ENCODE results near the gene VIP. TPM values are rescaled to one million over a fixed set of nuclear protein-coding genes. Genes with fewer than 3 reads are reported as not detected.

VIP gene
- polyA plus RNA-seq, 4 donors = 6.2 to 125 TPM; not detected in 2

- 86 to 94% (median 88%) methylated on average over 4 of the region's 4 CpGs for WGBS, 3 donors
- Histone ChIP-seq H3K9me3 (ENCODE audit: control insufficient read depth in 2 of 2, insufficient read depth in 1 of 2, low read depth in 1 of 2, low read length in 1 of 2) (no peaks in the 10 kb centered on the region), H3K4me3 (ENCODE audit: low read depth in 1 of 3, low read length in 3 of 3) (no peak overlapping the region), H3K27ac (ENCODE audit: low read depth in 1 of 3, low read length in 2 of 3) (no peak overlapping the region), H3K4me1 (ENCODE audit: control insufficient read depth in 3 of 3, insufficient read depth in 2 of 3, low read depth in 1 of 3, low read length in 2 of 3) (no peaks in the 10 kb centered on the region), H3K36me3 (ENCODE audit: control insufficient read depth in 3 of 3, insufficient read depth in 2 of 3, low read depth in 1 of 3, low read length in 3 of 3) (no peaks in the 10 kb centered on the region), H3K27me3 (ENCODE audit: control insufficient read depth in 3 of 3, insufficient read depth in 3 of 3, low read length in 3 of 3) (no peaks in the 10 kb centered on the region)
- FAIRE-seq (no peak), DNase-seq (no peak)
Measured at GRCh38 chr6:152721956-152722355, 28.6 kb upstream of the VIP start.

DNA sequence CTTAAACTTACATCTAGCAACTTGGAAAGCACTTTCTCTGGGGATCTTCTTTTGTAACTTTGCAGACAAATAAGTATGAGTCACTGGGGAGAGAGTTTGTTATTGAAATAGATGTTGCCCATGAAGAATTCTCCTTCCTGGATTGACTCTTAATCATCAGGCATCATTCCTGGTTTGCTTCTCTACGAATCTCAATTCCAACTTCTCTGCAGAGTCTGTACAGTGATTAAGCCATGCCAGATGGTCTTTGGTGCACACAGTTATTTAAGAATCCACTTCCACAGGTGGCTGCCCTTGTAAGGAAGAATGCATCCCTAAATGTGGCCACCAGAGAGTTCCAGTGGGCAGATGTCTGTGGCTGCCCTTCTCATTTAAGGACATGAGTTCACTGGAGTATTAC is 27.2 kb upstream of the VIP start:
- WGBS, 3 donors = 68 to 73% (median 72%) methylated on average over 1 of the region's 1 CpG
- no peak overlapping the region for H3K4me3 ChIP-seq (ENCODE audit: low read depth in 1 of 3, low read length in 3 of 3)
- H3K27me3 ChIP-seq (ENCODE audit: control insufficient read depth in 3 of 3, insufficient read depth in 3 of 3, low read length in 3 of 3) = no peaks in the 10 kb centered on the region
- DNase-seq (no peak), FAIRE-seq (no peak)
- H3K9me3 ChIP-seq (ENCODE audit: control insufficient read depth in 2 of 2, insufficient read depth in 1 of 2, low read depth in 1 of 2, low read length in 1 of 2) = no peaks in the 10 kb centered on the region
- H3K27ac ChIP-seq (ENCODE audit: low read depth in 1 of 3, low read length in 2 of 3) = no peak overlapping the region
- H3K4me1 ChIP-seq (ENCODE audit: control insufficient read depth in 3 of 3, insufficient read depth in 2 of 3, low read depth in 1 of 3, low read length in 2 of 3) = no peaks in the 10 kb centered on the region
- no peaks in the 10 kb centered on the region for H3K36me3 ChIP-seq (ENCODE audit: control insufficient read depth in 3 of 3, insufficient read depth in 2 of 3, low read depth in 1 of 3, low read length in 3 of 3)

- Histone ChIP-seq H3K36me3 (ENCODE audit: control insufficient read depth in 3 of 3, insufficient read depth in 2 of 3, low read depth in 1 of 3, low read length in 3 of 3) (no peaks in the 10 kb centered on the region), H3K4me3 (ENCODE audit: low read depth in 1 of 3, low read length in 3 of 3) (no peak overlapping the region), H3K27ac (ENCODE audit: low read depth in 1 of 3, low read length in 2 of 3) (no peak overlapping the region), H3K9me3 (ENCODE audit: control insufficient read depth in 2 of 2, insufficient read depth in 1 of 2, low read depth in 1 of 2, low read length in 1 of 2) (no peaks in the 10 kb centered on the region), H3K27me3 (ENCODE audit: control insufficient read depth in 3 of 3, insufficient read depth in 3 of 3, low read length in 3 of 3) (no peaks in the 10 kb centered on the region), H3K4me1 (ENCODE audit: control insufficient read depth in 3 of 3, insufficient read depth in 2 of 3, low read depth in 1 of 3, low read length in 2 of 3) (no peaks in the 10 kb centered on the region)
- DNase-seq (no peak), FAIRE-seq (no peak)
- 53 to 85% (median 70%) methylated on average over 4 of the region's 4 CpGs for WGBS, 3 donors
Measured at GRCh38 chr6:152726313-152726712, 24.3 kb upstream of the VIP start.

- no peak for DNase-seq
- Histone ChIP-seq H3K27ac (ENCODE audit: low read depth in 1 of 3, low read length in 2 of 3) (no peak overlapping the region), H3K36me3 (ENCODE audit: control insufficient read depth in 3 of 3, insufficient read depth in 2 of 3, low read depth in 1 of 3, low read length in 3 of 3) (no peaks in the 10 kb centered on the region), H3K27me3 (ENCODE audit: control insufficient read depth in 3 of 3, insufficient read depth in 3 of 3, low read length in 3 of 3) (no peaks in the 10 kb centered on the region), H3K9me3 (ENCODE audit: control insufficient read depth in 2 of 2, insufficient read depth in 1 of 2, low read depth in 1 of 2, low read length in 1 of 2) (no peaks in the 10 kb centered on the region), H3K4me1 (ENCODE audit: control insufficient read depth in 3 of 3, insufficient read depth in 2 of 3, low read depth in 1 of 3, low read length in 2 of 3) (no peaks in the 10 kb centered on the region), H3K4me3 (ENCODE audit: low read depth in 1 of 3, low read length in 3 of 3) (no peak overlapping the region)
- no peak for FAIRE-seq
- 79 to 85% (median 84%) methylated on average over 3 of the region's 3 CpGs for WGBS, 3 donors
Measured at GRCh38 chr6:152727507-152727906, 23.1 kb upstream of the VIP start.

- FAIRE-seq = no peak
- WGBS, 3 donors = 73 to 84% (median 81%) methylated on average over 2 of the region's 2 CpGs
- DNase-seq = no peak
Measured at GRCh38 chr6:152734630-152735029, 16.0 kb upstream of the VIP start.

DNA sequence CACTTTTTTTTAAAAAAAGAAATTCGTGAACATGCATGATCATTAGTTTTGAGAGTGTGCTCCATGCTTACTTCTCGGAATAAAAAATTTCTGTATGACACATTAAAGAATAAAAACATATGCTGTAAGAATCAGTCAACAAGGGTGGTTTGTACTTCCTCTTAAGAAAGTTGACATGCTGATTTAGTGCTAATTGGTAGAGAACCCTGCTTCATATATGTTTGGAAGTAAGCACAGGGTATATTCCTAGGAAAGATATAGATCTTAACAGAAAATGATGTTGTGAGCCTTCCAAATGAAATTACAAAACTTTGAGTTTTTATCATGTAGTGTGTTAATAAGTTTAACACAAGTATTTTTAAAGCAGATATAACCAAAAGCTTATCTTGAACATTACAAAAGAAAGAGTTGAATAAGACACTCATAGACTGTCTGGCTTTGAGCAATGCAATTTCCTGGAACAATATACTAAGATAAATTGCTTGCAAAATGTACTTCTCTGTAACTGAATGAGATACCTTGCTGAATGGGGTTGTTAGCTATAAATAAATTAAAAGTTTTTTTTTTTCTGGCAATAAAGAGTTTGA is 13.8 kb upstream of the VIP start:
- 63 to 68% (median 66%) methylated on average over 2 of the region's 2 CpGs for WGBS, 3 donors
- no peak overlapping the region for H3K4me3 ChIP-seq (ENCODE audit: low read depth in 1 of 3, low read length in 3 of 3)
- no peak for FAIRE-seq

More at GRCh38 chr6:152734630-152735029, 16.0 kb upstream of the VIP start:
- H3K36me3 ChIP-seq (ENCODE audit: control insufficient read depth in 3 of 3, insufficient read depth in 2 of 3, low read depth in 1 of 3, low read length in 3 of 3) = no peaks in the 10 kb centered on the region
- no peak overlapping the region for H3K27ac ChIP-seq (ENCODE audit: low read depth in 1 of 3, low read length in 2 of 3)
- no peak overlapping the region for H3K4me3 ChIP-seq (ENCODE audit: low read depth in 1 of 3, low read length in 3 of 3)
- no peaks in the 10 kb centered on the region for H3K9me3 ChIP-seq (ENCODE audit: control insufficient read depth in 2 of 2, insufficient read depth in 1 of 2, low read depth in 1 of 2, low read length in 1 of 2)
- no peaks in the 10 kb centered on the region for H3K4me1 ChIP-seq (ENCODE audit: control insufficient read depth in 3 of 3, insufficient read depth in 2 of 3, low read depth in 1 of 3, low read length in 2 of 3)
- H3K27me3 ChIP-seq (ENCODE audit: control insufficient read depth in 3 of 3, insufficient read depth in 3 of 3, low read length in 3 of 3) = no peaks in the 10 kb centered on the region

GRCh38 chr6:152745509-152746171 is 5.0 kb upstream of the VIP start:
- Histone ChIP-seq H3K36me3 (ENCODE audit: control insufficient read depth in 3 of 3, insufficient read depth in 2 of 3, low read depth in 1 of 3, low read length in 3 of 3) (no peaks in the 10 kb centered on the region), H3K9me3 (ENCODE audit: control insufficient read depth in 2 of 2, insufficient read depth in 1 of 2, low read depth in 1 of 2, low read length in 1 of 2) (no peaks in the 10 kb centered on the region), H3K4me3 (ENCODE audit: low read depth in 1 of 3, low read length in 3 of 3) (no peak overlapping the region), H3K27ac (ENCODE audit: low read depth in 1 of 3, low read length in 2 of 3) (no peak overlapping the region), H3K27me3 (ENCODE audit: control insufficient read depth in 3 of 3, insufficient read depth in 3 of 3, low read length in 3 of 3) (no peaks in the 10 kb centered on the region), H3K4me1 (ENCODE audit: control insufficient read depth in 3 of 3, insufficient read depth in 2 of 3, low read depth in 1 of 3, low read length in 2 of 3) (no peaks in the 10 kb centered on the region)
- DNase-seq (no peak), FAIRE-seq (no peak)
- 69 to 84% (median 82%) methylated on average over 4 of the region's 4 CpGs for WGBS, 3 donors

More for the DNA sequence above, 13.8 kb upstream of the VIP start:
- H3K4me1 ChIP-seq (ENCODE audit: control insufficient read depth in 3 of 3, insufficient read depth in 2 of 3, low read depth in 1 of 3, low read length in 2 of 3) = no peaks in the 10 kb centered on the region
- H3K27ac ChIP-seq (ENCODE audit: low read depth in 1 of 3, low read length in 2 of 3) = no peak overlapping the region
- DNase-seq = no peak
- H3K27me3 ChIP-seq (ENCODE audit: control insufficient read depth in 3 of 3, insufficient read depth in 3 of 3, low read length in 3 of 3) = no peaks in the 10 kb centered on the region
- no peaks in the 10 kb centered on the region for H3K9me3 ChIP-seq (ENCODE audit: control insufficient read depth in 2 of 2, insufficient read depth in 1 of 2, low read depth in 1 of 2, low read length in 1 of 2)
- H3K36me3 ChIP-seq (ENCODE audit: control insufficient read depth in 3 of 3, insufficient read depth in 2 of 3, low read depth in 1 of 3, low read length in 3 of 3) = no peaks in the 10 kb centered on the region

- WGBS, 3 donors = 68 to 83% (median 71%) methylated on average over 2 of the region's 2 CpGs
Measured at GRCh38 chr6:152746172-152746553, 4.4 kb upstream of the VIP start.

GRCh38 chr6:152748843-152749242 is 1.8 kb upstream of the VIP start:
- Histone ChIP-seq H3K36me3 (ENCODE audit: control insufficient read depth in 3 of 3, insufficient read depth in 2 of 3, low read depth in 1 of 3, low read length in 3 of 3) (no peaks in the 10 kb centered on the region), H3K9me3 (ENCODE audit: control insufficient read depth in 2 of 2, insufficient read depth in 1 of 2, low read depth in 1 of 2, low read length in 1 of 2) (no peaks in the 10 kb centered on the region), H3K27me3 (ENCODE audit: control insufficient read depth in 3 of 3, insufficient read depth in 3 of 3, low read length in 3 of 3) (no peaks in the 10 kb centered on the region), H3K4me3 (ENCODE audit: low read depth in 1 of 3, low read length in 3 of 3) (no peak overlapping the region), H3K4me1 (ENCODE audit: control insufficient read depth in 3 of 3, insufficient read depth in 2 of 3, low read depth in 1 of 3, low read length in 2 of 3) (no peaks in the 10 kb centered on the region), H3K27ac (ENCODE audit: low read depth in 1 of 3, low read length in 2 of 3) (no peak overlapping the region)
- 34 to 42% (median 38%) methylated on average over 1 of the region's 1 CpG for WGBS, 3 donors
- no peak for FAIRE-seq
- no peak for DNase-seq

More at GRCh38 chr6:152746172-152746553, 4.4 kb upstream of the VIP start:
- Histone ChIP-seq H3K9me3 (ENCODE audit: control insufficient read depth in 2 of 2, insufficient read depth in 1 of 2, low read depth in 1 of 2, low read length in 1 of 2) (no peaks in the 10 kb centered on the region), H3K36me3 (ENCODE audit: control insufficient read depth in 3 of 3, insufficient read depth in 2 of 3, low read depth in 1 of 3, low read length in 3 of 3) (no peaks in the 10 kb centered on the region), H3K27ac (ENCODE audit: low read depth in 1 of 3, low read length in 2 of 3) (no peak overlapping the region), H3K4me1 (ENCODE audit: control insufficient read depth in 3 of 3, insufficient read depth in 2 of 3, low read depth in 1 of 3, low read length in 2 of 3) (no peaks in the 10 kb centered on the region), H3K27me3 (ENCODE audit: control insufficient read depth in 3 of 3, insufficient read depth in 3 of 3, low read length in 3 of 3) (no peaks in the 10 kb centered on the region), H3K4me3 (ENCODE audit: low read depth in 1 of 3, low read length in 3 of 3) (no peak overlapping the region)
- DNase-seq (no peak), FAIRE-seq (no peak)

All from small intestine (tissue), 7 donors.